IMR-90 (cell line): ENCODE results near the gene SORBS1. TPM values are rescaled to one million over a fixed set of nuclear protein-coding genes. Genes with fewer than 3 reads are reported as not detected.

Experiments
- ATAC-seq: fragments of 200-7000 bp; cut with Tn5 transposase; 2 replicates; pipeline ENCODE4 v1.9.1; 2020; ENCODE audit warnings: low read depth, mild to moderate bottlenecking, moderate library complexity
- BruUV-seq: library from RNA; stranded (reverse); fragments of 400-500 nt; replicated peaks from 2 replicates; lab custom pipeline; 2021; lab: Mats Ljungman, UMichigan
- CTCF ChIA-PET: fragments of 300-600 bp; formaldehyde crosslinking; extraction: SDS; loops from one replicate; lab custom pipeline; 2021; ENCODE audit warnings: antibody characterized with exemption; lab: Yijun Ruan, JAX
- POLR2A ChIA-PET: fragments of 300-600 bp; sonication (Branson Sonifier 250); formaldehyde crosslinking; loops from one replicate; lab custom pipeline; 2022; ENCODE audit warnings: antibody characterized with exemption; ENCODE audit not compliant: unreplicated experiment; lab: Charles Lee
- DNase-seq: peaks from one replicate; pipeline ENCODE4 v3.0.0; 2013
- H2AFZ ChIP-seq: replicated peaks from 2 replicates; pipeline ENCODE3; 2013; ENCODE audit warnings: low read length, mild to moderate bottlenecking; ENCODE audit not compliant: poor library complexity
- H2AK5ac ChIP-seq: 2 replicates; pipeline ENCODE4 v1.6.1; 2013; ENCODE audit warnings: low read depth, low read length, inconsistent platforms
- H2AK9ac ChIP-seq: replicated peaks from 2 replicates; pipeline ENCODE3; 2013; ENCODE audit warnings: mild to moderate bottlenecking, low read depth, low read length, moderate library complexity; ENCODE audit not compliant: poor library complexity
- H2BK120ac ChIP-seq: 2 replicates; pipeline ENCODE4 v1.6.1; 2013; ENCODE audit warnings: low read depth, low read length, inconsistent platforms
- H2BK15ac ChIP-seq: 3 replicates; pipeline ENCODE4 v1.6.1; 2013; ENCODE audit warnings: low read depth, low read length, inconsistent platforms
- H2BK20ac ChIP-seq: 2 replicates; pipeline ENCODE4 v1.6.1; 2013; ENCODE audit warnings: low read depth, mild to moderate bottlenecking, inconsistent platforms, low read length, moderate library complexity
- H2BK5ac ChIP-seq: 2 replicates; pipeline ENCODE4 v1.6.1; 2013; ENCODE audit warnings: mild to moderate bottlenecking, low read depth, low read length, inconsistent platforms; ENCODE audit not compliant: poor library complexity, severe bottlenecking
- H3K14ac ChIP-seq: replicated peaks from 2 replicates; pipeline ENCODE4 v1.6.1; 2013; ENCODE audit warnings: low read depth, low read length, inconsistent platforms
- H3K18ac ChIP-seq: 2 replicates; pipeline ENCODE4 v1.6.1; 2013; ENCODE audit warnings: low read depth, low read length, control low read depth
- H3K23ac ChIP-seq: 2 replicates; pipeline ENCODE4 v1.6.1; 2013; ENCODE audit warnings: low read depth, low read length, inconsistent platforms
- H3K27ac ChIP-seq: 2 replicates; pipeline ENCODE4 v1.5.1; 2013; ENCODE audit warnings: mild to moderate bottlenecking, control low read depth, low read length; ENCODE audit not compliant: insufficient read depth
- H3K27me3 ChIP-seq: 2 replicates; pipeline ENCODE4 v1.6.1; 2013; ENCODE audit warnings: low read length; ENCODE audit not compliant: control insufficient read depth, insufficient read depth
- H3K36me3 ChIP-seq: 2 replicates; pipeline ENCODE4 v1.6.1; 2013; ENCODE audit warnings: low read length, mixed read lengths; ENCODE audit not compliant: control insufficient read depth, insufficient read depth
- H3K4ac ChIP-seq: 2 replicates; pipeline ENCODE4 v1.6.1; 2013; ENCODE audit warnings: low read depth, low read length, inconsistent platforms
- H3K4me1 ChIP-seq: 2 replicates; pipeline ENCODE4 v1.6.1; 2013; ENCODE audit warnings: low read length, mixed read lengths; ENCODE audit not compliant: control insufficient read depth, insufficient read depth
- H3K4me2 ChIP-seq: 2 replicates; pipeline ENCODE4 v1.6.1; 2013; ENCODE audit warnings: low read depth, mild to moderate bottlenecking, control low read depth, low read length, moderate library complexity
- H3K4me3 ChIP-seq: 2 replicates; pipeline ENCODE4 v1.5.1; 2013; ENCODE audit warnings: low read depth, mild to moderate bottlenecking, control low read depth, low read length, moderate library complexity; ENCODE audit not compliant: insufficient read depth
- H3K56ac ChIP-seq: 2 replicates; pipeline ENCODE4 v1.6.1; 2013; ENCODE audit warnings: low read length, inconsistent platforms; ENCODE audit not compliant: insufficient read depth; ENCODE audit errors: extremely low read depth
- H3K79me1 ChIP-seq, 2 experiments: 2 replicates each; pipeline ENCODE4 v1.6.1; 2013; ENCODE audit warnings: low read length in 2 of 2, inconsistent platforms in 1 of 2, low read depth in 1 of 2
- H3K9ac ChIP-seq: 2 replicates; pipeline ENCODE4 v1.6.1; 2013; ENCODE audit warnings: low read depth, low read length, control low read depth
- H3K9me1 ChIP-seq: 2 replicates; pipeline ENCODE4 v1.6.1; 2013; ENCODE audit warnings: low read length, inconsistent platforms; ENCODE audit not compliant: insufficient read depth
- H3K9me3 ChIP-seq: 2 replicates; pipeline ENCODE4 v1.6.1; 2013; ENCODE audit warnings: low read length; ENCODE audit not compliant: control insufficient read depth, insufficient read depth
- H4K20me1 ChIP-seq: 2 replicates; pipeline ENCODE4 v1.6.1; 2013; ENCODE audit warnings: low read length, inconsistent platforms; ENCODE audit not compliant: insufficient read depth
- H4K5ac ChIP-seq: 2 replicates; pipeline ENCODE4 v1.6.1; 2013; ENCODE audit warnings: mild to moderate bottlenecking, low read depth, low read length, control low read depth
- H4K8ac ChIP-seq, 2 experiments: 2 replicates each; pipeline ENCODE4 v1.6.1; 2013; ENCODE audit warnings: low read depth in 2 of 2, low read length in 2 of 2, control low read depth in 1 of 2, inconsistent platforms in 1 of 2
- H4K91ac ChIP-seq: 2 replicates; pipeline ENCODE4 v1.6.1; 2013; ENCODE audit warnings: low read depth, low read length, inconsistent platforms; ENCODE audit not compliant: insufficient read depth
- BHLHE40 ChIP-seq: fragments of 150-350 bp; IDR thresholded peaks from 2 replicates; pipeline ENCODE4 v1.6.1; 2016; ENCODE audit warnings: mild to moderate bottlenecking, low read depth, low read length
- CEBPB ChIP-seq: IDR thresholded peaks from 2 replicates; pipeline ENCODE4 v1.6.1; 2012; ENCODE audit warnings: low read depth, low read length, improper control_type of control experiment
- CHD1 ChIP-seq: IDR thresholded peaks from 2 replicates; pipeline ENCODE4 v1.6.1; 2012; ENCODE audit warnings: low read depth, low read length, improper control_type of control experiment
- FOS ChIP-seq: fragments of 150-350 bp; IDR thresholded peaks from 2 replicates; pipeline ENCODE4 v1.6.1; 2016; ENCODE audit warnings: low read depth, low read length
- MAFK ChIP-seq: IDR thresholded peaks from 2 replicates; pipeline ENCODE4 v1.6.1; 2012; ENCODE audit warnings: low read depth, low read length, improper control_type of control experiment
- MAZ ChIP-seq: IDR thresholded peaks from 2 replicates; pipeline ENCODE4 v1.6.1; 2012; ENCODE audit warnings: low read depth, mild to moderate bottlenecking, low read length, improper control_type of control experiment, moderate library complexity, borderline replicate concordance
- MXI1 ChIP-seq: IDR thresholded peaks from 2 replicates; pipeline ENCODE4 v1.6.1; 2012; ENCODE audit warnings: low read depth, mild to moderate bottlenecking, low read length, moderate library complexity, borderline replicate concordance
- NFE2L2 ChIP-seq: fragments of 150-350 bp; IDR thresholded peaks from 2 replicates; pipeline ENCODE4 v1.6.1; 2016; ENCODE audit warnings: low read depth, mild to moderate bottlenecking, low read length
- POLR2A ChIP-seq: IDR thresholded peaks from 2 replicates; pipeline ENCODE4 v1.6.1; 2012; ENCODE audit warnings: mild to moderate bottlenecking, low read depth, low read length
- RAD21 ChIP-seq: IDR thresholded peaks from 2 replicates; pipeline ENCODE4 v1.6.1; 2012; ENCODE audit warnings: low read length, improper control_type of control experiment
- RCOR1 ChIP-seq: IDR thresholded peaks from 2 replicates; pipeline ENCODE4 v1.6.1; 2012; ENCODE audit warnings: mild to moderate bottlenecking, low read length, improper control_type of control experiment; ENCODE audit not compliant: insufficient replicate concordance
- RFX5 ChIP-seq: IDR thresholded peaks from 2 replicates; pipeline ENCODE4 v1.8.0; 2012; ENCODE audit warnings: low read depth, mild to moderate bottlenecking, low read length, moderate library complexity
- SMC3 ChIP-seq: fragments of 150-350 bp; IDR thresholded peaks from 2 replicates; pipeline ENCODE4 v1.6.1; 2016; ENCODE audit warnings: low read depth, mild to moderate bottlenecking, antibody characterized with exemption, low read length, moderate library complexity
- WGBS, 2 experiments: methylation state at CpG; one replicate each; pipeline versions ENCODE4 v1.1.5 to v1.1.7; 2013; ENCODE audit warnings: missing lambda C conversion rate in 2 of 2; ENCODE audit not compliant: insufficient read length in 1 of 2; ENCODE audit errors: extremely low coverage in 2 of 2; 5-methylcytosine and 5-hydroxymethylcytosine counted together
- dilution Hi-C: fragments of 300-500 bp; cut with HindIII; formaldehyde crosslinking; loops from one replicate; pipeline ENCODE4 v1.14.3; 2018; ENCODE audit warnings: low sequenced_read_pairs; ENCODE audit not compliant: unreplicated experiment
- in situ Hi-C: fragments of 300-500 bp; cut with MboI; formaldehyde crosslinking; loops from 3 replicates; pipeline ENCODE4 v1.14.3; 2019; ENCODE audit warnings: low sequenced_read_pairs, inconsistent platforms, mixed read lengths
- intact Hi-C: fragments of 100-400 bp; cut with micrococcal nuclease; formaldehyde crosslinking; loops from 2 replicates; pipeline ENCODE4 v1.10.0; 2022
- polyA plus RNA-seq, 3 experiments: library from polyadenylated mRNA; depleted of rRNA; stranded (reverse); fragments of >200 nt; gene quantifications; 2 replicates each; pipeline ENCODE4 v1.2.3, GENCODE V29; 2012; ENCODE audit warnings: low replicate concordance in 1 of 3
- total RNA-seq: library from RNA; depleted of rRNA; stranded (reverse); fragments of >200 nt; gene quantifications from 2 replicates; pipeline ENCODE4 v1.2.3, GENCODE V29; 2012
- TF ChIP-seq, protein P1 (sequence below): fragments of 150-350 bp; IDR thresholded peaks from 2 replicates; pipeline ENCODE4 v1.6.1; 2016; ENCODE audit warnings: low read depth, mild to moderate bottlenecking, low read length, moderate library complexity, borderline replicate concordance
- TF ChIP-seq, protein P2 (sequence below): fragments of 150-350 bp; IDR thresholded peaks from 2 replicates; pipeline ENCODE4 v1.6.1; 2017; ENCODE audit warnings: mild to moderate bottlenecking, antibody characterized with exemption, low read length, low read depth
- TF ChIP-seq, protein P3 (sequence below): conservative IDR thresholded peaks from 2 replicates; pipeline ENCODE4 v1.5.1; 2012; ENCODE audit warnings: mild to moderate bottlenecking, low read depth, low read length, improper control_type of control experiment

Gene SORBS1
- total and polyA plus RNA-seq, 2 of the 4 experiments (the other 2 are of a cell fraction): 0.18 to 0.32 TPM

DNA sequence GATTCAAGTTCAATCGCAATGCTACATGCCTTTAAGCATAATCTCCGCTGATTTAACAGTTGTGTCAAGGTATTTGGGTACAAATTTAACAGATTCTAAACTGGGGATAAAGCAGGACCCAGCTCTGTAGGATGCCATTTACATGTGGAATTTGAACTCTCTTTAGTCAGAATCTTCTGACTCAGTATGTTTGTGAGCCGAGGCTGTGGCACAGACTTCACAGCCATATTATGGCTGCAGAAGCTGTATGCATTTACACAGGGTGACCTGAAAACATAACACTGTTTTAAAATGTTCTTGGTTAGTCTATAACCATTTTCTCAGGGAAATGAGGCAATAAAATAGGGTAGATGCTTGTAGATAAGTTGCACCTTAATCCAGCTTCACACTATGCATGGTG, 279.1 kb downstream of the SORBS1 start:
- WGBS, 2 experiments: 40% methylated on average over 1 of the region's 3 CpGs; no CpG with 5 or more reads in 1 of the 2 experiments
- CTCF ChIA-PET: interaction anchor here (1.0 kb wide), 1 partner anchor 81 kb away, joined by 3 read pairs; no protein-coding TSS in a partner anchor

More for the DNA sequence above, 279.1 kb downstream of the SORBS1 start:
- Histone ChIP-seq H3K27ac (no peak overlapping the region), H3K36me3 (peaks cover 8% of the 10 kb centered on the region; the same call in 1 of the 2 replicates), H2BK20ac (no peak overlapping the region), H3K79me1 (peaks cover 12 to 77% of the 10 kb centered on the region in 2 experiments; a peak in 2 of 4 replicates), H2BK120ac (no peak overlapping the region), H4K20me1 (peaks cover 84% of the 10 kb centered on the region), H3K4ac (no peak overlapping the region), H3K4me2 (no peak overlapping the region), H2BK5ac (peak overlapping the region; percentile 43), H2BK15ac (no peak overlapping the region), H4K91ac (no peak overlapping the region), H3K9me1 (peaks cover 32% of the 10 kb centered on the region), H3K4me1 (peaks cover 25% of the 10 kb centered on the region), H3K23ac (no peak overlapping the region), H4K5ac (no peak overlapping the region), H2AK5ac (no peak overlapping the region), H3K14ac (no peak overlapping the region), H3K27me3 (no peaks in the 10 kb centered on the region), H2AFZ (no peak overlapping the region), H3K18ac (no peak overlapping the region), H3K9me3 (no peaks in the 10 kb centered on the region), H3K56ac (no peak overlapping the region), H4K8ac (no peak overlapping the region), H3K9ac (no peak overlapping the region), H2AK9ac (no peak overlapping the region), H3K4me3 (no peak overlapping the region)
- intact Hi-C loops (no loop called here), dilution Hi-C loops (no loop called here), in situ Hi-C loops (no loop called here)
- DNase-seq (peak; percentile 31), ATAC-seq (peak; percentile 27)
- BruUV-seq: no TSS peak
- TF ChIP-seq POLR2A: no peak
- TF ChIP-seq MXI1: no peak
- TF ChIP-seq MAZ: no peak
- no peak for TF ChIP-seq CEBPB
- TF ChIP-seq, protein P1, sequence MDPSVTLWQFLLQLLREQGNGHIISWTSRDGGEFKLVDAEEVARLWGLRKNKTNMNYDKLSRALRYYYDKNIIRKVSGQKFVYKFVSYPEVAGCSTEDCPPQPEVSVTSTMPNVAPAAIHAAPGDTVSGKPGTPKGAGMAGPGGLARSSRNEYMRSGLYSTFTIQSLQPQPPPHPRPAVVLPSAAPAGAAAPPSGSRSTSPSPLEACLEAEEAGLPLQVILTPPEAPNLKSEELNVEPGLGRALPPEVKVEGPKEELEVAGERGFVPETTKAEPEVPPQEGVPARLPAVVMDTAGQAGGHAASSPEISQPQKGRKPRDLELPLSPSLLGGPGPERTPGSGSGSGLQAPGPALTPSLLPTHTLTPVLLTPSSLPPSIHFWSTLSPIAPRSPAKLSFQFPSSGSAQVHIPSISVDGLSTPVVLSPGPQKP: no peak
- TF ChIP-seq RAD21: no peak
- no peak for TF ChIP-seq NFE2L2
- no peak for TF ChIP-seq CHD1
- no peak for TF ChIP-seq RCOR1
- TF ChIP-seq, protein P2, sequence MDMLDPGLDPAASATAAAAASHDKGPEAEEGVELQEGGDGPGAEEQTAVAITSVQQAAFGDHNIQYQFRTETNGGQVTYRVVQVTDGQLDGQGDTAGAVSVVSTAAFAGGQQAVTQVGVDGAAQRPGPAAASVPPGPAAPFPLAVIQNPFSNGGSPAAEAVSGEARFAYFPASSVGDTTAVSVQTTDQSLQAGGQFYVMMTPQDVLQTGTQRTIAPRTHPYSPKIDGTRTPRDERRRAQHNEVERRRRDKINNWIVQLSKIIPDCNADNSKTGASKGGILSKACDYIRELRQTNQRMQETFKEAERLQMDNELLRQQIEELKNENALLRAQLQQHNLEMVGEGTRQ: no peak
- TF ChIP-seq, protein P3, sequence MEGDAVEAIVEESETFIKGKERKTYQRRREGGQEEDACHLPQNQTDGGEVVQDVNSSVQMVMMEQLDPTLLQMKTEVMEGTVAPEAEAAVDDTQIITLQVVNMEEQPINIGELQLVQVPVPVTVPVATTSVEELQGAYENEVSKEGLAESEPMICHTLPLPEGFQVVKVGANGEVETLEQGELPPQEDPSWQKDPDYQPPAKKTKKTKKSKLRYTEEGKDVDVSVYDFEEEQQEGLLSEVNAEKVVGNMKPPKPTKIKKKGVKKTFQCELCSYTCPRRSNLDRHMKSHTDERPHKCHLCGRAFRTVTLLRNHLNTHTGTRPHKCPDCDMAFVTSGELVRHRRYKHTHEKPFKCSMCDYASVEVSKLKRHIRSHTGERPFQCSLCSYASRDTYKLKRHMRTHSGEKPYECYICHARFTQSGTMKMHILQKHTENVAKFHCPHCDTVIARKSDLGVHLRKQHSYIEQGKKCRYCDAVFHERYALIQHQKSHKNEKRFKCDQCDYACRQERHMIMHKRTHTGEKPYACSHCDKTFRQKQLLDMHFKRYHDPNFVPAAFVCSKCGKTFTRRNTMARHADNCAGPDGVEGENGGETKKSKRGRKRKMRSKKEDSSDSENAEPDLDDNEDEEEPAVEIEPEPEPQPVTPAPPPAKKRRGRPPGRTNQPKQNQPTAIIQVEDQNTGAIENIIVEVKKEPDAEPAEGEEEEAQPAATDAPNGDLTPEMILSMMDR: no peak
- TF ChIP-seq RFX5: no peak
- TF ChIP-seq MAFK: no peak
- TF ChIP-seq FOS: no peak
- TF ChIP-seq SMC3: no peak
- no peak for TF ChIP-seq BHLHE40
- POLR2A ChIA-PET: no interaction called here
